ENCODE data around the gene GRAP2.

- TF ChIP-seq POLR2A (IDR thresholded peaks at IDR 0.05; ENCODE audit: low read length) (no peak), GATA1 (IDR thresholded peaks at IDR 0.05; ENCODE audit: low read depth, low read length) (no peak)
Measured at GRCh38 chr22:40001800-40002577, 101.1 kb downstream of the GRAP2 start.

Data from erythroblast (primary cell).